LNCAP (cell line): Measurements from ENCODE around the gene CRYGA.
"Not testable (repeated sequence)": the region's sequence is repeated elsewhere in the genome, so short reads cannot be mapped to it uniquely, and the experiment has no call there.

Experiments
- CTCF ChIP-seq: fragments of 450-650 bp; IDR thresholded peaks from 2 replicates; pipeline ENCODE4 v1.5.1; 2017; ENCODE audit warnings: mild to moderate bottlenecking

CRYGA gene

GRCh38 chr2:208129744-208130711, 33.4 kb downstream of the CRYGA start, which contains the start of gene CRYGC:
TSS of gene CRYGC (minus strand) at chr2:208129828. CDS start at chr2:208129792, 36 bp downstream.
- no peak for TF ChIP-seq CTCF

GRCh38 chr2:208128136-208128535, 35.3 kb downstream of the CRYGA start:
- no peak for TF ChIP-seq CTCF

GRCh38 chr2:208127090-208127489, 36.3 kb downstream of the CRYGA start:
- TF ChIP-seq CTCF: no peak

- no peak for TF ChIP-seq CTCF
Observed at GRCh38 chr2:208125251-208125650, 38.1 kb downstream of the CRYGA start.

GRCh38 chr2:208124013-208124715, 39.2 kb downstream of the CRYGA start, which contains the start of gene CRYGD:
TSS of gene CRYGD (minus strand) at chr2:208124524. CDS start at chr2:208124473, 51 bp downstream.
- not testable (repeated sequence) for TF ChIP-seq CTCF

GRCh38 chr2:208122248-208122647, 41.1 kb downstream of the CRYGA start:
- no peak for TF ChIP-seq CTCF

GRCh38 chr2:208118918-208119317, 44.5 kb downstream of the CRYGA start:
- TF ChIP-seq CTCF: no peak
